ENCODE results near the gene ZNG1A. TPM values are rescaled to one million over a fixed set of nuclear protein-coding genes. Genes with fewer than 3 reads are reported as not detected.
"Not testable (repeated sequence)": the region's sequence is repeated elsewhere in the genome, so short reads cannot be mapped to it uniquely, and the experiment has no call there.

ZNG1A gene
- total RNA-seq, 2 experiments from 2014 or later: 49.4 to 73.6 TPM

DNA sequence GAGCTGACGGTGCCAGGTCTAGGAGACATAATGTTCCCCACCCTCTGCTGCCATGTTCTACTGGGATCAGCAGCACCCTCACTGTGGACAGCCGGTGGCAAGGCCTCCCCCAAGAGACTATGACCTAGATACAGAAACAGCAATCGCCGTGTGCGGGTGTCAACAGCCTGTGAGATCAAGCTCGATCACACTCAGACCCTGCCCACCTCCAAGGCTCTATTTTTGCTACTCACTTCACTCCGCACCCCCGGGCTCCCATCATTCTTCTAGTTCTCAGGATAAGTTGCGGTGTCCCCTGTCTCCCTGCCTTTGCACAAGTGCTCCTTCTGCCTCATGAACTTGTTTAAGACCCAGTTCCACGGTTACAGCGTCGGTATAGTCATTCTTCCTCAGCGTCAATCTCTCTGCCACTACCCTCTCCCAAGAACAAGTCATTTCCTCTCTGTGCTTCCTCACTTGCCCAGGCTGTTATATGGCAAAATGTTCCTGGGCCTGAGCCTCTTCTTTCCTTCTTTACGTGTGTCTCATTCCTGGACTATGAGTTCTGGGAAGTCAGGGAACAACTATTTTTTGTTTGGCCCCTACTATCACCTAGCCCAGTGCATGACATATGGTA, 30.4 kb upstream of the ZNG1A start:
- no peak overlapping the region for H3K4me3 ChIP-seq (ENCODE audit: low read depth, low read length, poor library complexity, severe bottlenecking)
- no peaks in the 10 kb centered on the region for H3K36me3 ChIP-seq (ENCODE audit: insufficient read depth, low read length)
- no peaks in the 10 kb centered on the region for H3K9me2 ChIP-seq (ENCODE audit: insufficient read depth, low read length)
- no peak for DNase-seq (ENCODE audit: low spot score)
- POLR2A ChIA-PET: no interaction called here
- H3K79me2 ChIP-seq (ENCODE audit: insufficient read depth, low read depth, low read length): no peaks in the 10 kb centered on the region
- H4K20me1 ChIP-seq (ENCODE audit: insufficient read depth, low read length): no peaks in the 10 kb centered on the region
- H3K9me3 ChIP-seq (ENCODE audit: low read length): no peaks in the 10 kb centered on the region
- no peak overlapping the region for H3K4me2 ChIP-seq (ENCODE audit: low read length)
- peaks cover 3% of the 10 kb centered on the region for H3K4me1 ChIP-seq (ENCODE audit: insufficient read depth, low read length, poor library complexity, severe bottlenecking)
- no TSS peak for BruUV-seq (replicated peaks)
- CTCF ChIA-PET (ENCODE audit: unreplicated experiment): no interaction called here
- TF ChIP-seq CTCF (conservative IDR thresholded peaks at IDR 0.05; ENCODE audit: low read length): no peak
- TF ChIP-seq EZH2phosphoT487 (IDR thresholded peaks at IDR 0.05; ENCODE audit: borderline replicate concordance, low read depth, low read length): no peak
- H3K27ac ChIP-seq (ENCODE audit: low read depth, low read length, poor library complexity, severe bottlenecking): no peak overlapping the region
- no peak overlapping the region for H2AFZ ChIP-seq (ENCODE audit: low read length)
- intact Hi-C loops (cut with micrococcal nuclease; ENCODE audit: unreplicated experiment): no loop called here

DNA sequence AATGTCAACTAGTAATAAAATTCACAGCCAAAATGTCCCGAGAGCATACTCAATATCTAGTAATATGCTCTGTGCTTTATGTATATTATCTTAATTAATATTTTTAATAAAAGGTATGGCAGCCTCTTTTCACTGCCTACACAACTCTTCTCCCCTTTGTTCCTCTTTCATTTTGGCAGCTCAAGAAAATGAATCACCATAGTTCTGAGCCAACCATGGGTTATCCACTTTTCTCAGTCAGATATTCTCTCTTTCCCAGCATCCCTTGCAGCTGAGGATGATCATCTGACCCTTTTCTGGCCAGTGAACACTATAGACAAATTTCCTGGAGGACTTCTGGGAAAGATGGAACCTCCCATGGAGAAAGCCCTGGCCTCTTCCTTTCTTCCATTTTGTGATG, 27.6 kb upstream of the ZNG1A start:
- H3K4me3 ChIP-seq (ENCODE audit: low read depth, low read length, poor library complexity, severe bottlenecking): no peak overlapping the region
- no peaks in the 10 kb centered on the region for H3K9me2 ChIP-seq (ENCODE audit: insufficient read depth, low read length)
- no peaks in the 10 kb centered on the region for H3K4me1 ChIP-seq (ENCODE audit: insufficient read depth, low read length, poor library complexity, severe bottlenecking)
- no peak overlapping the region for H3K27ac ChIP-seq (ENCODE audit: low read depth, low read length, poor library complexity, severe bottlenecking)
- H3K36me3 ChIP-seq (ENCODE audit: insufficient read depth, low read length): no peaks in the 10 kb centered on the region
- BruUV-seq (replicated peaks): no TSS peak
- POLR2A ChIA-PET: no interaction called here
- no peak overlapping the region for H2AFZ ChIP-seq (ENCODE audit: low read length)
- H4K20me1 ChIP-seq (ENCODE audit: insufficient read depth, low read length): no peaks in the 10 kb centered on the region
- intact Hi-C loops (cut with micrococcal nuclease; ENCODE audit: unreplicated experiment): no loop called here
- DNase-seq (ENCODE audit: low spot score): no peak
- no peak for TF ChIP-seq CTCF (conservative IDR thresholded peaks at IDR 0.05; ENCODE audit: low read length)
- no peak for TF ChIP-seq EZH2phosphoT487 (IDR thresholded peaks at IDR 0.05; ENCODE audit: borderline replicate concordance, low read depth, low read length)
- CTCF ChIA-PET (ENCODE audit: unreplicated experiment): no interaction called here
- no peak overlapping the region for H3K4me2 ChIP-seq (ENCODE audit: low read length)
- H3K9me3 ChIP-seq (ENCODE audit: low read length): no peaks in the 10 kb centered on the region
- no peaks in the 10 kb centered on the region for H3K79me2 ChIP-seq (ENCODE audit: insufficient read depth, low read depth, low read length)

DNA sequence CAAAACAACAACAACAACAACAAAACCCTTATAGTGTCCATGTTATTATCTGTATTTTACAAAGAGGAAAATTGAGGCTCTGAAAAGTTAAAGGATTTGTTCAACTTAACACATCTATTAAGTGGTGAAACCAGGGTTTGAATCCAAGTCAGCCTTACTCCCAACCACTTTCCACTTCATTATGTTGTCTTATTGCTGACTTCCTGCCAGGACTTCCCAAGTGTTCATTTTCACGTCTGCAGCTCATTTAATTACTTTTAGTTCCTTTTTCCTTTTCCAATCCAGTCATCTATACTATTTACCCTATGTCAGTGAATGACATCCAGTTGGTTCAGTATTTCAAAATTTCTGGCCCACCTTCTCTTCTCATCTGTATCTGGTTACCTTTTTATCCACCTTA, 20.7 kb upstream of the ZNG1A start:
- POLR2A ChIA-PET; H3K79me2 ChIP-seq (ENCODE audit: insufficient read depth, low read depth, low read length); H2AFZ ChIP-seq (ENCODE audit: low read length); H3K36me3 ChIP-seq (ENCODE audit: insufficient read depth, low read length); H3K9me3 ChIP-seq (ENCODE audit: low read length); CTCF ChIA-PET (ENCODE audit: unreplicated experiment); H4K20me1 ChIP-seq (ENCODE audit: insufficient read depth, low read length); H3K4me2 ChIP-seq (ENCODE audit: low read length); DNase-seq (ENCODE audit: low spot score); H3K4me3 ChIP-seq (ENCODE audit: low read depth, low read length, poor library complexity, severe bottlenecking); BruUV-seq (replicated peaks); intact Hi-C loops (cut with micrococcal nuclease; ENCODE audit: unreplicated experiment); H3K4me1 ChIP-seq (ENCODE audit: insufficient read depth, low read length, poor library complexity, severe bottlenecking); H3K27ac ChIP-seq (ENCODE audit: low read depth, low read length, poor library complexity, severe bottlenecking); H3K9me2 ChIP-seq (ENCODE audit: insufficient read depth, low read length): not testable (repeated sequence)

- H2AFZ ChIP-seq (ENCODE audit: low read length); H3K27ac ChIP-seq (ENCODE audit: low read depth, low read length, poor library complexity, severe bottlenecking); H3K9me2 ChIP-seq (ENCODE audit: insufficient read depth, low read length); H3K36me3 ChIP-seq (ENCODE audit: insufficient read depth, low read length); intact Hi-C loops (cut with micrococcal nuclease; ENCODE audit: unreplicated experiment); POLR2A ChIA-PET; CTCF ChIA-PET (ENCODE audit: unreplicated experiment); H4K20me1 ChIP-seq (ENCODE audit: insufficient read depth, low read length); H3K4me1 ChIP-seq (ENCODE audit: insufficient read depth, low read length, poor library complexity, severe bottlenecking); H3K79me2 ChIP-seq (ENCODE audit: insufficient read depth, low read depth, low read length); DNase-seq (ENCODE audit: low spot score); H3K9me3 ChIP-seq (ENCODE audit: low read length): not testable (repeated sequence)
- peak overlapping the region; percentile 64 for H3K4me2 ChIP-seq (ENCODE audit: low read length)
- TSS peak; percentile 59 for BruUV-seq (replicated peaks)
- peak overlapping the region; percentile 64 for H3K4me3 ChIP-seq (ENCODE audit: low read depth, low read length, poor library complexity, severe bottlenecking)
Observed at GRCh38 chr9:178140-178825, 573 bp downstream of the ZNG1A start.

- H3K27ac ChIP-seq (ENCODE audit: low read depth, low read length, poor library complexity, severe bottlenecking); POLR2A ChIA-PET; H4K20me1 ChIP-seq (ENCODE audit: insufficient read depth, low read length); H3K4me1 ChIP-seq (ENCODE audit: insufficient read depth, low read length, poor library complexity, severe bottlenecking); H3K9me3 ChIP-seq (ENCODE audit: low read length); DNase-seq (ENCODE audit: low spot score); H3K4me2 ChIP-seq (ENCODE audit: low read length); BruUV-seq (replicated peaks); intact Hi-C loops (cut with micrococcal nuclease; ENCODE audit: unreplicated experiment); CTCF ChIA-PET (ENCODE audit: unreplicated experiment); H3K9me2 ChIP-seq (ENCODE audit: insufficient read depth, low read length); H3K79me2 ChIP-seq (ENCODE audit: insufficient read depth, low read depth, low read length); H3K4me3 ChIP-seq (ENCODE audit: low read depth, low read length, poor library complexity, severe bottlenecking); H2AFZ ChIP-seq (ENCODE audit: low read length): not testable (repeated sequence)
- H3K36me3 ChIP-seq (ENCODE audit: insufficient read depth, low read length): peaks cover 13% of the 10 kb centered on the region
Observed at GRCh38 chr9:169757-170156, 9.1 kb downstream of the ZNG1A start.
